Memory B cell (primary cell): Measurements from ENCODE around the gene MSLN.

Experiments
- ATAC-seq: fragments of 150-1000 bp; cut with Tn5 transposase; 2 replicates; pipeline ENCODE4 v1.10.0; 2021; ENCODE audit warnings: low read depth, mild to moderate bottlenecking, moderate library complexity
- DNase-seq, 2 donors: peaks; one replicate each; pipeline ENCODE4 v3.0.0; 2022; ENCODE audit warnings: low spot score in 2 of 2
- H3K27ac Mint-ChIP-seq: one replicate; pipeline ENCODE4 v1.8.0; 2022; ENCODE audit warnings: mild to moderate bottlenecking, moderate library complexity, mixed read lengths
- H3K27me3 Mint-ChIP-seq: one replicate; pipeline ENCODE4 v1.8.0; 2022; ENCODE audit warnings: mixed read lengths
- H3K36me3 Mint-ChIP-seq: one replicate; pipeline ENCODE4 v1.8.0; 2022; ENCODE audit warnings: mild to moderate bottlenecking, mixed read lengths
- H3K4me1 Mint-ChIP-seq: one replicate; pipeline ENCODE4 v1.8.0; 2022; ENCODE audit warnings: mixed read lengths
- H3K4me3 Mint-ChIP-seq: one replicate; pipeline ENCODE4 v1.8.0; 2022; ENCODE audit warnings: mild to moderate bottlenecking, moderate library complexity, mixed read lengths
- H3K9me3 Mint-ChIP-seq: one replicate; pipeline ENCODE4 v1.8.0; 2022; ENCODE audit warnings: mixed read lengths

Gene MSLN

DNA sequence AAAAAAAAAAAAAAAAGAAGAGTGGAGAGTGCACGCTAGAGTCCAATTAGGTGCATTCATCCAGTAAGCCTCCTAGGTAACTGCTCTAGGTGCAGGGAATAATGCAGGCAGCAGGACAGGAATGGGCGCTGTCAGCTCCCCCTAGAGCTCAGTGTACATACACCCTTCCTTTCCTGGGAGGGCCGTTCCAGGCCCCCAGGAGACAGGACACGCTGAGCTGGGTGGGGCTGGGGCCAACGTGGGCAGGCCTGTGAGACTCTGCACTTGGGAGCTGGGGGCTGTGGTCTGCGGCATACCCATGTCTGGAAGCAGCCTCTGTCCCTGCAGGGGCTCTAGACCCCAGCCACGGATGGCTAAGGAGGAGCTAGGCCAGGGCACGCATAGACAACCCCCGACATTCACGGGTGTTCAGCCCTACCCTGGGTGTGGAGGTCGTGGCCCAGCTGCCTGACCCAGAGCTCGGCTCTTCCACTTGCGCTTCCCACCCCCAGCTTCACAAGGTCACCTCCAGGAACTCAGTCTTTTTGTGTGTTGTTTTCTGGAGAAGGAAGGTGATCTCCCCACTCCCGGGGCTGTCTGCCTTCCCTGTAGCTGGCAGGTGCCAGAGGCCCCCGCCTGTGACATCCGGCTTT, 40.6 kb upstream of the MSLN start:
- peak overlapping the region; percentile 43 for H3K27ac Mint-ChIP-seq
- peaks cover 2% of the 10 kb centered on the region for H3K27me3 Mint-ChIP-seq
- DNase-seq: no peak

DNA sequence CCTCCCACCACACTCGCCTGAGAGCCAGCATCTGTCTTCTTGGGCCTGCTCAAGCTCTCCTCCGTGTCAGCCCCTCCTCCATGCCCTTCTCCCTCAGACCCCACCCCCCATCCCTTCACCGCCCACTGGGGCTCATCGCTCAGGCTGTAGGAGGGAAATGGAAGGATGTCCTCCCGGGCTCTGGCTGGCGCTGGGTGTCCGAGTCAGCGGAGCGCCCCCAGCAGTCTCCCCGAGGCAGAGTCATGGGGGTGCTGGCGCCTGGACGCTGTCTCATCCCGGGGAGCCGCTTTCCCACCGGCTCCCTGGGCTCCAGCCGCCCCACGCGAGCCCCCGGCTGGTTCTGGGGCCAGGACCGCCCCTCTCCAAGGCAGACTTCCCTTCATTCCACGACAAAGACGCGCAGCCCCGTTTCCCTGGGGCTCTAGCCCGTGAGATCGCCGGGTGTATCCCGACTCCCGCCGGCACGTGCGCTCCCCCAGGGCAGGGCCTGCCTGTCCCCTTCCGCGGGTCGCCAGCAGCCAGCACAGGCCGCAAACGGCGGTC, 40.0 kb upstream of the MSLN start:
- no peak for DNase-seq
- ATAC-seq: peak; percentile 4
- H3K27me3 Mint-ChIP-seq: peaks cover 2% of the 10 kb centered on the region
- H3K4me1 Mint-ChIP-seq: peaks cover 16% of the 10 kb centered on the region
- peak overlapping the region; percentile 82 for H3K4me3 Mint-ChIP-seq
- H3K27ac Mint-ChIP-seq: peak overlapping the region; percentile 43
- H3K9me3 Mint-ChIP-seq: no peaks in the 10 kb centered on the region
- no peaks in the 10 kb centered on the region for H3K36me3 Mint-ChIP-seq

More for the DNA sequence above, 40.6 kb upstream of the MSLN start:
- no peak for ATAC-seq
- H3K36me3 Mint-ChIP-seq: no peaks in the 10 kb centered on the region
- H3K9me3 Mint-ChIP-seq: no peaks in the 10 kb centered on the region
- peaks cover 16% of the 10 kb centered on the region for H3K4me1 Mint-ChIP-seq
- H3K4me3 Mint-ChIP-seq: peak overlapping the region; percentile 82

DNA sequence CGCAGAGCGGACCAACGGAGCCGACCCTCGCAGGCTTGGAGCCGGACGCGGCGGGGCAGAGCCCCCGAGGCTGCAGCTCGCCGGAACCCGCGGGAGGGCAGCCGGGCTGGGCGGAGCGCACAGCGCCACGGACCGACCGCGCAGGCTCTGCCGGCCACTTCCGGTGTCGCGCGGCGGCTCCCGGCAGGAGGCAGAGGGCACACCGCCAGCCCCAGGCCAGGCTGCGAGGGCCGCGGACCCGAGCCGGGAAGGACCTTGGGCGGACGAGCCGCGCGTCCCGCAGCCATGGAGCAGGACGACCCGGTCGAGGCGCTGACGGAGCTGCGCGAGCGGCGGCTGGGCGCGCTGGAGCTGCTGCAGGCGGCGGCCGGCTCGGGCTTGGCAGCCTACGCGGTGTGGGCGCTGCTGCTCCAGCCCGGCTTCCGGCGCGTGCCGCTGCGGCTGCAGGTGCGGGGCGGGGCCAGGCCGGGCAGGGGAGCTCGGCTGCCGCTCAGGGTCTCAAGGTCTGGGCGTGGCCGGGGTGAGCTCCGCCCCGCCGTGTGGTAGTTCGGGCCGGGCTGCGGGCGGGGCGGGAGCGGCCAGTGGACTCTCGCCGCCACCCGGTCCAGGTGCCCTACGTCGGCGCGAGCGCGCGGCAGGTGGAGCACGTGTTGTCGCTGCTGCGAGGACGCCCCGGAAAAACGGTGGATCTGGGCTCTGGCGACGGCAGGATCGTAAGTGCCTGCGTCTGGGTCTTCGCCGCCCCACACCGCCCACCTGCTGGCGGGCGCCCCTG, 39.4 kb upstream of the MSLN start, which contains the start of gene ANTKMT:
Gene ANTKMT (plus strand): TSS at position 157 of the 775 bp plus-strand sequence. CDS start 129 bp downstream, at position 286.
- Mint-ChIP-seq H3K27ac (peak within 1 kb of the TSS; percentile 81), H3K9me3 (no peaks in the 10 kb centered on the region), H3K4me3 (peak within 1 kb of the TSS; percentile 82), H3K36me3 (no peaks in the 10 kb centered on the region), H3K27me3 (peaks cover 2% of the 10 kb centered on the region), H3K4me1 (peaks cover 16% of the 10 kb centered on the region)
- DNase-seq: peak; percentile 85 to 87
- peak; percentile 87 for ATAC-seq

DNA sequence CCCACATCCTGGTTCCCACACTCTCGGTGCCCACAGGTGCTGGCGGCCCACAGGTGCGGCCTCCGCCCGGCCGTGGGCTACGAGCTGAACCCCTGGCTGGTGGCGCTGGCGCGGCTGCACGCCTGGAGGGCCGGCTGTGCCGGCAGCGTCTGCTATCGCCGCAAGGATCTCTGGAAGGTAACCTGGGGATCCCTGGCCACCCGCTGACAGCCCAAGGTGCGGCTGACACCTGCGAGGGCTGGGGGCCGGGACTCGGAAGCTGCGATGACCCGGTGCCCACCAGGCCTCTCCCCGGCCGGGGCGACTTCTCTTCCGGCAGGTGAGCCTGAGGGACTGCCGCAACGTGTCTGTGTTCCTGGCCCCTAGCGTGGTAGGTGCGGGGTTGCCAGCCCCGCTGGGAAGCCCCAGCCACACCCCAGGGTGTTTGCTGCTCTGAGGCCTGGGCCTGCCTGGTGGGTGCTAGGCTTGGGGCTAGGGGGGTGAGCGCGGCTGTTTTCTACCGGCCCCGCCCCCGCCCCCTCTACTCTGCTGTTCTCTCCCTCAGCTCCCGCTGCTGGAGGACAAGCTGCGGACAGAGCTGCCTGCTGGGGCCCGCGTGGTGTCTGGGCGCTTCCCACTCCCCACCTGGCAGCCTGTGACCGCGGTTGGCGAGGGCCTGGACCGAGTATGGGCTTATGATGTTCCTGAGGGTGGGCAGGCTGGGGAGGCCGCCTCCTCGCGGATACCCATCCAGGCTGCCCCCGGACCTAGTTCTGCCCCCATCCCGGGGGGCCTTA, 38.6 kb upstream of the MSLN start:
- DNase-seq (no peak), ATAC-seq (no peak)
- Mint-ChIP-seq H3K4me3 (peak overlapping the region; percentile 82), H3K4me1 (peaks cover 13% of the 10 kb centered on the region), H3K36me3 (no peaks in the 10 kb centered on the region), H3K9me3 (no peaks in the 10 kb centered on the region), H3K27me3 (no peaks in the 10 kb centered on the region), H3K27ac (peak overlapping the region; percentile 81)

DNA sequence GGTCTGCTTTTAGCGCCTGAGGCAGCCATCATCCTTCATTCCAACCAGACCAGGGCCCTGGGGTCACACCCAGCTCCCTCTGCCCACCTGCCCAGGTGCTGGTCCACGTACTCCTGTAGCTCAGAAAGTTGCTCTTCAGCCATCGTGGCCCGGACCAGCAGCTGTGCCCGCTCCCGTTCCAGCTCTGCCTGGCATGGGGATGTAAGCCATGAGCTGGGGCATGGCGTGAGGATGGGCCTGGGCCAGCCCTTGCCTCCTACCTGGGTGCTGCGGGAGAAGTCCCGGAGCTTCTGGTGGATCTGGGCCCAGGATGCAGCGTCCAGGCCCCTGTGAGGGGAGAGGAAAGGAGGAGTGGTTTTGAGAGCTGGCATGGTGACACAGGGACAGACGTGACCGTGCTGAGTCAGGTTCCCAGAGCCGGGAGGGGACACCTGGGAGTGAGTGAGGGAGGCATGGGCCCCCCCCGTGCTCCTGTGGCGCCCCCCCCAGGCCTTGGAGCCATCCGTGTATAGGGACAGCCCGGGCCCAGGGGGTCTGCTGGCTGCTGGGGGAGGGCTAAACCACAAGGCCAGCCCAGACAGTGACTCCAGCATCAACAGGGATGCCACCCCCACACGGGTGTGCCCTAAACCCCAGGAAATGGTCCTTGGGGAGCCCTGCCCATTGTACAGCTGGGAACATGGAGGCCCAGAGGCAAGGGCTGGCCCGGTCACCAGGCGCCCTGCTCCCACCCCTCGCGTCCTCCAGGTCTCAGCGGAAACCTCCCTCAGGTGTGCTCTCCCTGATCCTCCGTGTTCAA, 37.5 kb upstream of the MSLN start:
- no peak overlapping the region for H3K27ac Mint-ChIP-seq
- no peaks in the 10 kb centered on the region for H3K27me3 Mint-ChIP-seq
- H3K4me1 Mint-ChIP-seq: peaks cover 13% of the 10 kb centered on the region
- no peaks in the 10 kb centered on the region for H3K9me3 Mint-ChIP-seq
- H3K36me3 Mint-ChIP-seq: no peaks in the 10 kb centered on the region
- H3K4me3 Mint-ChIP-seq: peak overlapping the region; percentile 82
- ATAC-seq (no peak), DNase-seq (no peak)

DNA sequence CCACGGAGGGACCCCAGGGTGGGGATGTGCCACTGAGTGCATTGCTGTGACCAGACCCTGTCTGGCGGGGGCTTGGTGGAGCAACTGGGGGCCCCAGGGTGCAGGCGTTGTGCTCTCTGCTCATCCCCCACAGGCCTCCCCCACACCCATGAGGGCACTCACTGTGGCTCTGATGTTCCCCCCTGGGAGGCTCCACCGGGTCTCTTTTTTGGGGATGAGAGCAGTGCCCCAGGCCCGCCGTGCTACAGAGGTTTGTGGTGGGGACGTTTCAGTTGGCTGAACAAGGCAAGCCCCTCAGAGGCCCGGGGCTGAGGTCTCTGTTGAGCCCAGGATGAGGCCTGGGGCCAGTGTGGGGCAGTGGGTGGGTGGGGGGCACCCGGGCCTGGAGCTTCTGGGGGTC, 36.8 kb upstream of the MSLN start:
- H3K9me3 Mint-ChIP-seq: no peaks in the 10 kb centered on the region
- peaks cover 13% of the 10 kb centered on the region for H3K4me1 Mint-ChIP-seq
- no peak for DNase-seq
- H3K4me3 Mint-ChIP-seq: no peak overlapping the region
- no peaks in the 10 kb centered on the region for H3K27me3 Mint-ChIP-seq
- no peaks in the 10 kb centered on the region for H3K36me3 Mint-ChIP-seq
- no peak overlapping the region for H3K27ac Mint-ChIP-seq
- no peak for ATAC-seq

DNA sequence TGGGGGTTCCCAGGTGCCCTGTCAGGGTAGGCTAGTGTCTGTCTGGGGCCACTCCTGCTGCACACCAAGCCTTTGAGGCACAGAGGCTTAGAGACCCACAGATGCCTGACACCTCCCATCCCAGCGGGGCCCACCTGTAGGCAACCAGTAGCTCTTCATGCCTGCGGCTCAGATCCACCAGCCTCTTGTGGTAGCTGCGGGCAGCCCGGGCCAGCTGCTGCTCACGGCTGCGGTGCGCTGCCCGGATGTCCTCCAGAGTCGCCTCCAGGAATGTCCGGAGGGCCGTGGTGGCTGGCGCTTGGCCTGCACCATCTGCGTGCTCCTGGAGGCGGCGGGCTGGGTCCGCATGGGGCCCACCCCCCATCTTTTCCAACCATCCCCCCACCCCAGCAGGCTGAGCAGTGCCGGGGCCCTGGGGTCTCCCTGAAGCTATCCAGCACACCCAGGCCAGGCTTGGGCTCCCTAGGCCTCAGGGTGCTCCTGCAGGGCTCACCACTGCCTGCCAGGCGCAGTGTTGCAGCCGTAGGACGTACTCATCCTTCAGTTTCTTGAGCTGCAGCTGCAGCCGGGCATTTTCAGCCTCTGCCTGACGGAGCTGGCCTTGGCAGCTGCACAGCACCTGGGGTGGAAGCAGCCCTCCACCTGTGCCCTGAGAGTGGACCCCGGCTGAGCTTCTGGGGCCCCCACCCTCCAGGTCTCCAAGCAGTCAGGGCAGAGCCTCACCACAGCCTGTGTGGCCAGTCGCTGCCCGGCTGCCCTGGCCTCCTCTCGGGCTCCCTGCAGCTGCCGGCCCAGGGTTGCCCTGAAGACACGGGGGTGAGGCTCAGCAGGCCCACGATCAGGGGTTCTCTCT, 36.1 kb upstream of the MSLN start:
- H3K4me3 Mint-ChIP-seq: no peak overlapping the region
- no peaks in the 10 kb centered on the region for H3K27me3 Mint-ChIP-seq
- no peaks in the 10 kb centered on the region for H3K9me3 Mint-ChIP-seq
- no peaks in the 10 kb centered on the region for H3K36me3 Mint-ChIP-seq
- DNase-seq (no peak), ATAC-seq (no peak)
- no peak overlapping the region for H3K27ac Mint-ChIP-seq
- H3K4me1 Mint-ChIP-seq: peaks cover 8% of the 10 kb centered on the region

DNA sequence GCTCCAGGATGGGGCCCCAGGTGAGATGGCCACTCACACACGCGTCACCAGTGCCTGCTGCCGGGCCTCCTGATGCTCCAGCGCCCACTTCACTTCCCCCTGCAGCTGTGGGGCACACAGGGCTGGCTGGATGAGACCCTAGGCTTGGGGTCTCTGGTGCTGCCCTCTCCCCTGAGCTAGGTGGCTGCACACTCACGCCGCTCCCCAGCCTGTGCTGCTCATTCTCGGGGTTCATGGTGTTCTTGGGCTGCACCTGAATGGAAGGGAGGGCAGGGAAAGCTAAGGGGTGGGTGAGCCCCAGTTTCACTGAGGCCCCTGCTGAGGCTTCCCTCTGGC, 35.5 kb upstream of the MSLN start:
- Mint-ChIP-seq H3K36me3 (no peaks in the 10 kb centered on the region), H3K27ac (no peak overlapping the region), H3K27me3 (no peaks in the 10 kb centered on the region), H3K9me3 (no peaks in the 10 kb centered on the region), H3K4me1 (peaks cover 8% of the 10 kb centered on the region), H3K4me3 (no peak overlapping the region)
- no peak for ATAC-seq
- no peak for DNase-seq

DNA sequence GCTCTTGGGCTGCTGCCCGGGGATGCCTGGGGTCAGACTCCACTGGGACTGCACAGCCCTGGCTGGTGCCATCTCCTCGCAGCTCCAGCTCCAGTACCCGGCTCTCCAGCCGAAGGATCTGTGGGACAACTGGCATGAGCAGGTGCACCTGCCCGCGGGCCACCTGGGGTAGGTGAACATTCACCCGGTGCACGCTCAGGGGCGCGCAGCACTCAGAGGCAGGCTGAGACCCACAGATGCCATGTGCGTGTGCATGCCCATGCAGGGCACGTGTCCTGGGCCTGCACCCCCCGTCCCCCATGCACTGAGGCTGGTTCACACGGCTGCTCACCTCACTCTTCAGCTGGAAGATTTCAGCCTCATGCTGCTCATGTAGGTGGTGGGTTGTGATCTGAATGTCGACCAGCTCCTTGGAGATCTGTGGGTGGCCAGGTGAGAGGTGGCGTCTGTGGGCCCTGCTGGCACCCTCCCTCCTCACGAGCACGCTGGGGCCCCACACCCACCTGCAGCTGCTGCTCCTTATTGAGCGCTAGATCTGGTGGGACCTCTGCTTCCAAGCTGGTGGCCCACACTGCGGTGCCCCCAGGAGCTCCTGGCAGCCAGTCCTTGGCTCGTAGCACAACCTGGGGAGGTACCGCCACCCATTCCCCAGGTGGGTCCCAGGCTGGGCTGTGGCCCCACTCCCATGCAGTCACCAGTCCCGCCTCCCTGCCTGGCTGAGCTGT, 34.9 kb upstream of the MSLN start:
- peaks cover 4% of the 10 kb centered on the region for H3K4me1 Mint-ChIP-seq
- H3K27ac Mint-ChIP-seq: peak overlapping the region; percentile 69
- no peaks in the 10 kb centered on the region for H3K9me3 Mint-ChIP-seq
- ATAC-seq (no peak), DNase-seq (no peak)
- no peak overlapping the region for H3K4me3 Mint-ChIP-seq
- H3K27me3 Mint-ChIP-seq: no peaks in the 10 kb centered on the region
- no peaks in the 10 kb centered on the region for H3K36me3 Mint-ChIP-seq

DNA sequence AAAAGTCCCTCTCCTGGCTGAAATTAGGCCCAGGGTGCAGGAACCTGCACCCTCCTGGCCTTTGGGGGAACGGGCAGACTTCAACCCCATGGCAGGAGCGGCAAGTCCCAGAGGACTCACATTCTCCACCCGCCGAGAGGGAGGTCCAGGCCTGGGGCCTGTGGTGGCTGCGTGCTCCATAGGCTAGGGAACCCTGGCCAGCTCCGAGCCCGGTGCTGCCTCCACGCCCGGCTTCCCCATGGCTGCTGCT, 34.4 kb upstream of the MSLN start:
- Mint-ChIP-seq H3K4me3 (peak overlapping the region; percentile 81), H3K27me3 (no peaks in the 10 kb centered on the region), H3K27ac (peak overlapping the region; percentile 69), H3K4me1 (peaks cover 4% of the 10 kb centered on the region), H3K36me3 (no peaks in the 10 kb centered on the region), H3K9me3 (no peaks in the 10 kb centered on the region)
- DNase-seq (no peak), ATAC-seq (no peak)

DNA sequence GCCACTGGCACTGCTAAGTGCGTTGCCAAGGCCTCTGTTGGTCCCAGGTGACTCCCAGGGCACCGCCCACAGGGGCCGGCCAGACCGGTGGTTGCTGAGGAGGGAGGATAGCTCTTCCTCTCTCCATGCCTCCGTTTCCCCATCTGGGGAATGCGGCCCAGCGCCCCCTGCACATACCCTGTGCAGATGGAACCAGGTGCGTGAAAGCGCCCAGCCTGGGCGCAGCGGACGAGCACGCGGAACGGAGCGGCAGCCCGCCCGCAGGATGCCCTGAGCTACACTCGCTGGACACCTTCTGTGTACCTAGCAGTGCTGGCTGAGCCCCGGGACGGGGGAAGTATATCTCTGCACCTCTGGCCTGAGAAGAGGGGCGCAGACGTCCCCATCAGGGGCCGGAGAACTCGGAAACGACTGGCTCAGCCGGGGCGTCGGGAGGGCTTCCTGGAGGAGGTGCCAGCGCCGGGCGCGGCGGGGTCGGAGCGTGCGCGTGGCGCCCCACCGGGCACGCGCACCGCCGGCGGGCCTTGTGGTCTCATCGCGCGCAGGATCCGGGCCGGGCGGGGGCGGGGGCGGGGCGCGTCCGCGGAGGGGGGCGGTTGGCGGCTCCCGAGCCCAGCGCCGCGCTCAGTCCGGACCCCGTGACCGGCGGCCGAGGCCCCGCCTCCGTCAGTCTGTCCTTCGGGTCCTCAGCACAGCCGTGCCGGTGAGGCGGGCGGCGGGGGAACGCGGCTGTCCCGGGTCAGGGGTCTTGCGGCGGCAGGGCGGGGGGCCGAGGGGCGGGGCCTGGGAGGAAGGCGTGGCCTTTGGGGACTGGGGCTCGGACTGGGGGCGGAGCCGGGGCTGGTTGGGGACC, 33.9 kb upstream of the MSLN start, which contains the start of the genes CCDC78 and HAGHL:
Gene CCDC78 (minus strand): TSS at position 6 of the 853 bp plus-strand sequence. CDS start 76 bp downstream, outside the sequence.
Gene HAGHL (plus strand): TSS at position 669 of the 853 bp plus-strand sequence. CDS start 404 bp downstream, outside the sequence.
- peak; percentile 67 to 78 for DNase-seq
- peak within 1 kb of the TSS; percentile 69 for H3K27ac Mint-ChIP-seq

More for the DNA sequence above, 33.9 kb upstream of the MSLN start, which contains the start of the genes CCDC78 and HAGHL:
- H3K9me3 Mint-ChIP-seq: no peaks in the 10 kb centered on the region
- H3K4me1 Mint-ChIP-seq: peaks cover 4% of the 10 kb centered on the region
- no peaks in the 10 kb centered on the region for H3K27me3 Mint-ChIP-seq
- H3K4me3 Mint-ChIP-seq: peak within 1 kb of the TSS; percentile 81
- peak; percentile 36 for ATAC-seq
- no peaks in the 10 kb centered on the region for H3K36me3 Mint-ChIP-seq
